A549 (cell line): ENCODE data around the gene IFNLR1. TPM values are rescaled to one million over a fixed set of nuclear protein-coding genes. Genes with fewer than 3 reads are reported as not detected.

ENCODE experiments used
- ATAC-seq, 2 experiments: fragments of 200-7000 bp in 1 of 2; fragments of >200 bp in 1 of 2; cut with Nextera tagmentation in 1 of 2; cut with Tn5 transposase in 1 of 2; 3 replicates each; pipeline versions ENCODE4 v1.8.0 to v1.9.1; 2018 to 2020; ENCODE audit warnings: mild to moderate bottlenecking in 1 of 2, moderate library complexity in 1 of 2
- CTCF ChIA-PET: fragments of 300-600 bp; sonication (Branson Sonifier 250); formaldehyde crosslinking; extraction: SDS; loops from one replicate; lab custom pipeline; 2021; ENCODE audit warnings: antibody characterized with exemption, inconsistent platforms; lab: Yijun Ruan, JAX
- POLR2A ChIA-PET: fragments of 350-600 bp; formaldehyde crosslinking; extraction: SDS; loops from one replicate; lab custom pipeline; 2021; ENCODE audit warnings: antibody characterized with exemption, inconsistent platforms; lab: Yijun Ruan, JAX
- DNase-seq, 2 experiments: peaks; one replicate each; pipeline versions ENCODE4 v3.0.0 to v3.0.0-alpha.2; 2011 to 2016; ENCODE audit warnings: low read depth in 1 of 2, low spot score in 1 of 2
- FAIRE-seq: peaks from 2 replicates; lab custom pipeline; 2011; peaks lifted over from hg19 to GRCh38; lab: Jason Lieb, UNC
- H3K27ac ChIP-seq, 2 experiments: fragments of >200 bp; sonication (Bioruptor Twin); formaldehyde crosslinking; 3 replicates each; pipeline ENCODE4 v1.5.1; 2016 to 2017
- H3K4me1 ChIP-seq: fragments of >200 bp; sonication (Bioruptor Twin); formaldehyde crosslinking; 3 replicates; pipeline ENCODE4 v1.6.1; 2016
- H3K4me2 ChIP-seq: fragments of >200 bp; sonication (Bioruptor Twin); formaldehyde crosslinking; 3 replicates; pipeline ENCODE4 v1.6.1; 2016
- H3K4me3 ChIP-seq: fragments of >200 bp; sonication (Bioruptor Twin); formaldehyde crosslinking; 3 replicates; pipeline ENCODE4 v1.5.1; 2016
- H3K9me3 ChIP-seq: fragments of >200 bp; sonication (Bioruptor Twin); formaldehyde crosslinking; 3 replicates; pipeline ENCODE4 v1.6.1; 2016
- CBX2 ChIP-seq: fragments of 200-600 bp; sonication (generic); IDR thresholded peaks from 2 replicates; pipeline ENCODE4 v1.6.1; 2016; ENCODE audit warnings: low read depth, mild to moderate bottlenecking, borderline replicate concordance
- CHD2 ChIP-seq: fragments of 150-350 bp; IDR thresholded peaks from 2 replicates; pipeline ENCODE4 v1.6.1; 2014; ENCODE audit warnings: low read length; ENCODE audit not compliant: partially characterized antibody
- EHF ChIP-seq: fragments of 250-450 bp; sonication (Bioruptor Pico); IDR thresholded peaks from 2 replicates; pipeline ENCODE4 v1.5.0; 2020; ENCODE audit warnings: mild to moderate bottlenecking
- EP300 ChIP-seq, 2 experiments: fragments of >200 bp; sonication (Bioruptor Twin); formaldehyde crosslinking; IDR thresholded peaks; 2 replicates in 1 of 2; 3 replicates in 1 of 2; pipeline ENCODE4 v1.6.1; 2016 to 2017
- HEYL ChIP-seq: fragments of 250-450 bp; sonication (Bioruptor Pico); IDR thresholded peaks from 2 replicates; pipeline ENCODE4 v1.8.0; 2021; ENCODE audit warnings: mild to moderate bottlenecking, moderate library complexity
- HOXB13 ChIP-seq: fragments of 250-450 bp; sonication (Bioruptor Pico); IDR thresholded peaks from 2 replicates; pipeline ENCODE4 v1.5.0; 2020; ENCODE audit warnings: low read depth, mild to moderate bottlenecking, moderate library complexity
- JUN ChIP-seq, 2 experiments: fragments of >200 bp; sonication (Bioruptor Twin); formaldehyde crosslinking; IDR thresholded peaks; 2 replicates in 1 of 2; 3 replicates in 1 of 2; pipeline ENCODE4 v1.6.1; 2016 to 2017
- KDM1A ChIP-seq: fragments of 200-600 bp; sonication (generic); IDR thresholded peaks from 2 replicates; pipeline ENCODE4 v1.6.1; 2016; ENCODE audit warnings: low read depth, mild to moderate bottlenecking
- MAX ChIP-seq: IDR thresholded peaks from 2 replicates; pipeline ENCODE4 v1.6.1; 2012
- MAZ ChIP-seq: fragments of 150-350 bp; IDR thresholded peaks from 2 replicates; pipeline ENCODE4 v1.6.1; 2014; ENCODE audit warnings: antibody characterized with exemption, low read depth, low read length, borderline replicate concordance
- NR3C1 ChIP-seq: fragments of >200 bp; sonication (Bioruptor Twin); formaldehyde crosslinking; IDR thresholded peaks from 3 replicates; pipeline ENCODE4 v1.6.1; 2017
- PHF8 ChIP-seq: fragments of 200-600 bp; sonication (generic); IDR thresholded peaks from 2 replicates; pipeline ENCODE4 v1.6.1; 2016; ENCODE audit warnings: low read depth, mild to moderate bottlenecking, antibody characterized with exemption, moderate library complexity, borderline replicate concordance
- RAD21 ChIP-seq, 2 experiments: fragments of >200 bp in 1 of 2; sonication (Bioruptor Twin) in 1 of 2; formaldehyde crosslinking in 1 of 2; IDR thresholded peaks in 1 of 2; conservative IDR thresholded peaks in 1 of 2; 2 replicates in 1 of 2; 3 replicates in 1 of 2; pipeline ENCODE4 v1.6.1; 2012 to 2018; ENCODE audit warnings: inconsistent platforms in 1 of 2
- SREBF2 ChIP-seq: fragments of 450-650 bp; IDR thresholded peaks from 2 replicates; pipeline ENCODE4 v1.6.1; 2014; ENCODE audit warnings: mild to moderate bottlenecking, moderate library complexity
- WGBS: methylation state at CpG from one replicate; pipeline ENCODE4 v1.1.6; 2017; ENCODE audit errors: missing lambda C conversion rate; 5-methylcytosine and 5-hydroxymethylcytosine counted together
- polyA plus RNA-seq, 4 experiments: library from polyadenylated mRNA; depleted of rRNA in 3 of 4; stranded (reverse); fragments of >200 nt; fragmentation: RNase III in 1 of 4; extraction: RNeasy Plus Mini Kit Qiagen cat#74134 plus additional on column Dnase treatment in 1 of 4; gene quantifications; 2 replicates in 3 of 4; 3 replicates in 1 of 4; pipeline ENCODE4 v1.2.3, GENCODE V29; 2011 to 2017
- TF ChIP-seq, protein P1 (sequence below): fragments of 450-650 bp; IDR thresholded peaks from 2 replicates; pipeline ENCODE4 v1.6.1; 2014; ENCODE audit warnings: antibody characterized with exemption
- TF ChIP-seq, protein P2 (sequence below): fragments of 250-450 bp; sonication (Bioruptor Pico); IDR thresholded peaks from 2 replicates; pipeline ENCODE4 v1.5.0; 2021; ENCODE audit warnings: mild to moderate bottlenecking, moderate library complexity, borderline replicate concordance
- TF ChIP-seq, protein P3 (sequence below): fragments of 150-350 bp; IDR thresholded peaks from 2 replicates; pipeline ENCODE4 v1.6.1; 2014; ENCODE audit warnings: low read depth, mild to moderate bottlenecking, low read length

IFNLR1 gene
- polyA plus RNA-seq, 2 of the 4 experiments (the other 2 are of a cell fraction) = 0.84 to 1.3 TPM

DNA sequence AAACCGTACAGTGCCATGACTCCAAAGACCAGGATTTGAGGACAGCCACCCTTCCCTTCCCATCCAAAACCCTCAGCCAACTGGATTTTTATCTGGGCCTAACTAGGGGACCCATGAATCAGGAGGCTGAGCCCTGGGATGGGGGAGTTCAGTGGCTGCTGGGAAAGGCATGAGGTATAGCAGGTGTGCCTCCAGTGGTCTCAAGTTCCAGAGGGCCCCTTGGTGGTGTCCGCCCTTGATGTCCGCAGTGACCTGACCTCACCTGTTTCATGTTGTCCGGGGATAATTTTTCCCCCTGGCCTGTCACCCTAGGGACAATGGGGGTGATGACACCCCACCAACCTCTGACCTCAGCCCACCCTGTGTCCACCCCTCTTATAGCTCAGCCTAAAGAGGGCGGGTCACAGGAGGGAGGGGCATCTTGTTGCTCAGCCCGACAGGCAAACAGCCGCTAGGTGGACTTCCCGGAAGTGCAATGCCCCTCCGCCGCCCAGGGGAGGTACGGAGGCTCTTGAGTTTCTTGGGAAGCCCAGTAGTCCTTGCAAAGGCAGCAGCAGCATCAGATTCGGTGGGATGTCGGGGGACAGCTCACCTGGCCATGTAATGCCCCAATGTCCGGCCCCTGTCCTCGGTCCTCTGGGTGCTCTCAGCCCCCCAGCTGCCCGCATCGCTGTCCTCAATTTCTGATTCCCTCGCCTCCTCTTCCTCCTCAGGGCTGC, 30.4 kb downstream of the IFNLR1 start:
- WGBS = 95% methylated on average over 12 of the region's 18 CpGs
- Histone ChIP-seq H3K4me1 (no peaks in the 10 kb centered on the region), H3K27ac (no peak overlapping the region), H3K4me2 (no peak overlapping the region), H3K4me3 (no peak overlapping the region), H3K9me3 (no peaks in the 10 kb centered on the region)
- TF ChIP-seq HOXB13 (CRISPR knock-in tag) = no peak
- no peak for TF ChIP-seq NR3C1
- TF ChIP-seq, protein P1, sequence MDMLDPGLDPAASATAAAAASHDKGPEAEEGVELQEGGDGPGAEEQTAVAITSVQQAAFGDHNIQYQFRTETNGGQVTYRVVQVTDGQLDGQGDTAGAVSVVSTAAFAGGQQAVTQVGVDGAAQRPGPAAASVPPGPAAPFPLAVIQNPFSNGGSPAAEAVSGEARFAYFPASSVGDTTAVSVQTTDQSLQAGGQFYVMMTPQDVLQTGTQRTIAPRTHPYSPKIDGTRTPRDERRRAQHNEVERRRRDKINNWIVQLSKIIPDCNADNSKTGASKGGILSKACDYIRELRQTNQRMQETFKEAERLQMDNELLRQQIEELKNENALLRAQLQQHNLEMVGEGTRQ = no peak
- TF ChIP-seq EHF (CRISPR knock-in tag) = no peak
- TF ChIP-seq, protein P2, sequence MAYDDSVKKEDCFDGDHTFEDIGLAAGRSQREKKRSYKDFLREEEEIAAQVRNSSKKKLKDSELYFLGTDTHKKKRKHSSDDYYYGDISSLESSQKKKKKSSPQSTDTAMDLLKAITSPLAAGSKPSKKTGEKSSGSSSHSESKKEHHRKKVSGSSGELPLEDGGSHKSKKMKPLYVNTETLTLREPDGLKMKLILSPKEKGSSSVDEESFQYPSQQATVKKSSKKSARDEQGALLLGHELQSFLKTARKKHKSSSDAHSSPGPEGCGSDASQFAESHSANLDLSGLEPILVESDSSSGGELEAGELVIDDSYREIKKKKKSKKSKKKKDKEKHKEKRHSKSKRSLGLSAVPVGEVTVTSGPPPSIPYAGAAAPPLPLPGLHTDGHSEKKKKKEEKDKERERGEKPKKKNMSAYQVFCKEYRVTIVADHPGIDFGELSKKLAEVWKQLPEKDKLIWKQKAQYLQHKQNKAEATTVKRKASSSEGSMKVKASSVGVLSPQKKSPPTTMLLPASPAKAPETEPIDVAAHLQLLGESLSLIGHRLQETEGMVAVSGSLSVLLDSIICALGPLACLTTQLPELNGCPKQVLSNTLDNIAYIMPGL (CRISPR knock-in tag) = no peak
- no peak for TF ChIP-seq MAX
- TF ChIP-seq HEYL (CRISPR knock-in tag) = no peak
- no peak for TF ChIP-seq EP300 (IDR thresholded peaks at IDR 0.05)
- no peak for TF ChIP-seq SREBF2
- no peak for TF ChIP-seq RAD21 (conservative IDR thresholded peaks at IDR 0.05 in 1 of 2, IDR thresholded peaks at IDR 0.05 in 1 of 2)
- no peak for TF ChIP-seq JUN (IDR thresholded peaks at IDR 0.05)
- no peak for TF ChIP-seq CHD2
- TF ChIP-seq CBX2 = no peak
- TF ChIP-seq KDM1A = no peak
- no peak for TF ChIP-seq MAZ
- TF ChIP-seq, protein P3, sequence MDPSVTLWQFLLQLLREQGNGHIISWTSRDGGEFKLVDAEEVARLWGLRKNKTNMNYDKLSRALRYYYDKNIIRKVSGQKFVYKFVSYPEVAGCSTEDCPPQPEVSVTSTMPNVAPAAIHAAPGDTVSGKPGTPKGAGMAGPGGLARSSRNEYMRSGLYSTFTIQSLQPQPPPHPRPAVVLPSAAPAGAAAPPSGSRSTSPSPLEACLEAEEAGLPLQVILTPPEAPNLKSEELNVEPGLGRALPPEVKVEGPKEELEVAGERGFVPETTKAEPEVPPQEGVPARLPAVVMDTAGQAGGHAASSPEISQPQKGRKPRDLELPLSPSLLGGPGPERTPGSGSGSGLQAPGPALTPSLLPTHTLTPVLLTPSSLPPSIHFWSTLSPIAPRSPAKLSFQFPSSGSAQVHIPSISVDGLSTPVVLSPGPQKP = no peak
- no peak for TF ChIP-seq PHF8
- no peak for DNase-seq
- FAIRE-seq = no peak
- POLR2A ChIA-PET = no interaction called here
- CTCF ChIA-PET = interaction anchor here (0.7 to 9.3 kb wide), 2 partner anchors 12 to 236 kb away, joined by 3 to 88 read pairs; no protein-coding TSS in a partner anchor
- ATAC-seq = no peak

DNA sequence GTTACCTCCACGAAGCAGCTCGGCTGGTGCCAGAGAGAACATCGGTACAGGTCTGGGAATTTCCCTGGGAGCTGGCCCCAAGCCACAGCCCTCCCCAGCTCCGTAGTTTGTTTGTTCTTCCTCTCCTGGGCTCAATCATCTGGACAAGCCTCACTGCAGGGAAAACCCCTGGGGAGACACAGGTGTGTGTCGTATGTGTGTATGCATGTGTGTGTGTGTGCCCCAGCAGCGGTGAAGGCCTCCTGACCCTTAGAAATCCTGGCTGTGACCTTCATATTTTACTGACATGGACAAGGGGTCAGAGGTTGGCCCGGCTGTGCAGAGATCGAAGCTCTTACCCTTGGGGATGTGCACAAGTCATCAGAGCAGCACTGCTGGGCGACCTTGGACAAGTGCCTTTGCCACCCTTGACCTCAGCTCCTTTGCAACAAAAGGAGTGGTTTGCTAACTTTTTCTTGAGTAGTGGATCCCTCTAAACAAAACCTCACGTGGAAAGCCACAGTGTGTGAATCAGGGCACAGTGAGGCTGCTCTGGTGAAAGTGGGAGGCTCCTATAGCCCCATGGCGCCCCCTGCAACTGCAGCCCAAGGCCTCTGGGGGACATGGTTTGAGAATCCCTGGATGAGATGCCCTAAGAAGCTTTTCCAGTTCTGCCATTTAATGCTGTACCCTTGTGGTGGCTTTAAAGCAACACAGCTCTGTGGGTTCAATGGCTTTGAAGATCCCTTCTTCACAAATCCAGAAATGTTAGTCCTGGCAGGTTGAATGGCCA, 31.9 kb downstream of the IFNLR1 start:
- H3K4me2 ChIP-seq = no peak overlapping the region
- no peak overlapping the region for H3K27ac ChIP-seq
- no peak for FAIRE-seq
- peaks cover 4% of the 10 kb centered on the region; the same call in 1 of the 3 replicates for H3K4me1 ChIP-seq
- peak; percentile 26 to 27 for DNase-seq
- ChIA-PET POLR2A (no interaction called here), CTCF (interaction anchor here (1.1 to 9.3 kb wide), 5 partner anchors 30 to 238 kb away, joined by 3 to 88 read pairs (median 5); no protein-coding TSS in a partner anchor)
- H3K9me3 ChIP-seq = no peaks in the 10 kb centered on the region
- H3K4me3 ChIP-seq = no peak overlapping the region
- TF ChIP-seq JUN (IDR thresholded peaks at IDR 0.05) (no peak), RAD21 (conservative IDR thresholded peaks at IDR 0.05 in 1 of 2, IDR thresholded peaks at IDR 0.05 in 1 of 2) (peak in 1 of 2 experiments; percentile 4; a peak in 1 of 5 replicates)
- 67% methylated on average over 11 of the region's 11 CpGs for WGBS
- ATAC-seq = peak in 1 of 2 experiments; percentile 51; a peak in 3 of 6 replicates
